AG20443 (cell line): ENCODE measurements around the gene COL5A3.
"Not testable (repeated sequence)": the region's sequence is repeated elsewhere in the genome, so short reads cannot be mapped to it uniquely, and the experiment has no call there.

ENCODE experiments used
- DNase-seq: peaks from one replicate; pipeline ENCODE4 v3.0.0; 2012; ENCODE audit warnings: low spot score, mixed read lengths

COL5A3 gene

DNA sequence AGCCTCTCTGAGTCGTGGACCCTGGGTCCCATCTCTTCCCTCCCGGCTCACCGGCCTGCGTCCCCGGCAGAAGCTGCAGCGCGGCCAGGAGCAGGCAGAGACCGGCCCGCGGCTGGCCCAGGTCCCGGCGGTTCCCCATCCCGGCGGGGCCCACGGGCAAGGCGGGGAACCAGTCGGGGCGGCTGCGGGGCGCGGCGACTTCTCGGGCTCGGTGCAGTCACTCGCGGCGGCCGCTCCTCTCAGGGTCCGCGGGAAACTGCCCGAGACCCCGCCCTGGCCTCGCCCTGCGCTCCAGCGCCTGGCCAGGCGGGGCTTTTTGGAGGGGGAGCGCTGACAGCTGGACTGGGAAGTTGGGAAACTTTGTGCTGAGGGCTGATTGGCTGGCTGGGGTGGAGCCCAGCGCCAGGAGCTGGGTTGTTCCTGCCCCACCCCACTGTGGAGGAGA is at the start of gene COL5A3:
TSS of gene COL5A3 (minus strand) at position 258 of the 445 bp plus-strand sequence. CDS start at position 139, 119 bp downstream.
- peak; percentile 93 for DNase-seq

DNA sequence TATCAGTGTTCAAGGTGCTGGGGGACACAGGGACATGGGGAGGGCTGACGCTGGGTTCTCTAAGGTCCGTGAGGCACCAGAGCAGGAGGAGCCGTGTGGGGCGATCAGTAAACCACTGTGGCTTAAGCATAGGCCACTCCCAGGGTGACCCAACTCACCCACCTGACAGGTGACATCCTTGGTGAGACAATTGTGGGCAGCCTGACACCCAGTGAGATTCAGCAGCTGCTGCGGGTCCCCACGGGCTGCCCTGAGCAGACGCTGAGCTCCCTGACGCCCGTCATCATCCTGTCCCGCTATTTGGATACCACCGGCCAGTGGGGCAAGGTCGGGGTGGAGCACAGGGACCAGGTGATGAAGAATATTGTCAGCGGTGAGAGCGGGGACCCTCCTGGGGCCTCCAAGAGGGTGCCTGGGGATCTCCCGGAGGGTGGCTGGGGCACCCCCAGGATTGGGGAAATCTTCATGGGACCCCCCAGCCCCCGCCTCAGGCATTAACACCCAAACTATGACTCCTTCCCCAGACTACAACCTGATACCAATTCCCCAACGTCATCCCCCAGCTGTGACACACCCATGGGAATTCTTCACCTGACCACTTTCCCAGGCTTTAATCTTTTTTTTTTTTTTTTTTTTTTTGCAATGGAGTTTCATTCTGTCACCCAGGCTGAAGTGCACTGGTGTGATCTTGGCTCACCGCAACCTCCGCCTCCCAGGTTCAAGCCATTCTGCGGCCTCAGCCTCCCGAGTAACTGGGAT is 42.5 kb upstream of the COL5A3 start:
- no peak for DNase-seq

DNA sequence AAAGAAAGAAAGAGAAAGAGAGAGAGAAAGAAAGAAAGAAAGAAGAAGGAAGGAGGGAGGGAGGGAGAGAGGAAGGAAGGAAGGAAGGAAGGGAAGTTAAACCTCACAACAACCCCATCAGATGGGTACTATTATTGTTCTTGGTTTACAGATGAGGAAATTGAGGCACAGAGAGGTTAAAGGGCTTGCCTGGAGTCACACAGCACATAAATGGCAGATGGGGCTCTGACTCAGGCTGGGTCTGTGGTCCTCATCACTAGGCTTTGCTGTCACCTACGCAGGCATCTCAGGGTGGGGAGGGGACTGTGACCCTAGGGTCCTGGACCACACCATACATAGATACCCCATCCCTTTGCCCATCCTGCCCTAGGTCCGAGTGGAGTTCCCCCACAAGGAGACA is 39.3 kb upstream of the COL5A3 start:
- DNase-seq: no peak

DNA sequence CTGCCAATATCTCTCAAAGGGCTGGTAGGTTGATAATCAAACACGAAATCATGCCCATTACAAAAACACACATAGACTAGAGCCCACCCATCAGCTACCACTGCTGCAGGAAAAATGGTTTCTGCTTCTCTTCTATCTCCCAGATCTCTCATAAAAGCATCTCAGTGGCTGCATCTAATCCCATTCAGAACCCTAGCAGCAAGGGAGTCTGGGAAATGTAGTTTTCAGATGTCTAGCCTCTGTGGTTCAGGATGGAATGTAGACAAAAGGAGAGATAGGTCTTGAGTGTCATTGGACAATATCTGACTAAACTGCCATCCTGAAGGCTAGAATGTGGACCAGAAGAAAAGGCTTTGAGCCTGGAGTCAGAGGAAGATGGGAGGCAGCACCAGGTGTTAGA is 35.1 kb upstream of the COL5A3 start:
- no peak for DNase-seq

DNA sequence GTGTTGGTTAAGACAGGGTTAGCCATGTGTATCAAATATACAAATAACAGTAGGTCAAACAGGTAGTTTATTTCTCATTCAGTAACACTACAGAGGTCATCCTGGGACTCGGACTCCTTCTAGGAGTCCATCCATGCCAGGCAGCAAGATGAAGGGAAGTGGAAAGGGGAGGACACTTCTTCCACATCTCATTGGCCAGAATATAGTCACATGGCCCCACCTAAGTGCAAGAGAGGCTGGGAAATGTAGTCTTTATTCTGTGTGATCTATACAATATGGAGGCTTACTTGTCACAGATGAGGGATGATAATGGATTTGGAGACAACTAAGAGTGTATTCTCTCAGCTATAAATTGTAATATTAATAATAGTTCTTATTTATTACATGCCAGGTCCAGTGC is 34.1 kb upstream of the COL5A3 start:
- DNase-seq: no peak

DNA sequence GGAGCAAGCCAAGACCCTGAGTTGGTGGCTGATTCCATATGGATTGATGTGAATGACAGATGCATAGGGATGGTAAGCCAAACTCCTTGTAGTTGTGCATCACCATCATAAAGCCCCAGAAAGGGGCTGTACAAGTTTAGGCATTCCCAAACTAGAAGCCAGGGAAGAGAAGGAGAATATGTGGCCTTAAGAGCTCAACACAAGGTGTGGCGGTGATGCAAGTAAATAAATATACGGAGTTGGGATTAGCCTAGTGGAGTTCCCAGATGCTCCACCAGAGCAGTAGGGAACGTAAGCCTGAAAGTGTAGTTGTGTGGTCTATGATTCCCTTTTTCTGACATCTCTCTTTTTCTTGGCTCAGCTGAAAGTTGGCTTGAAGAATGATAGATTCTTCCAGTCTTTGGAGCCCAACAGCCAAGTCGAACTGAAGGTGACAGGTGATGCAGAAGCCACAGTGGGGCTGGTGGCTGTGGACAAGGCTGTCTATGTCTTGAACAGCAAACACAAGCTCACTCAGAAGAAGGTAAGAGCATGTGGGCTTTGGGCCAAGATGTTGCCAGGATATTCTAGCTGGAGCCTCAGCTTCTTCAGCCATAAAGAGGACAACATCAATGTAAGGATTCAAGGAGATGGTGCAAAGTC is 33.1 kb upstream of the COL5A3 start:
- DNase-seq: no peak

DNA sequence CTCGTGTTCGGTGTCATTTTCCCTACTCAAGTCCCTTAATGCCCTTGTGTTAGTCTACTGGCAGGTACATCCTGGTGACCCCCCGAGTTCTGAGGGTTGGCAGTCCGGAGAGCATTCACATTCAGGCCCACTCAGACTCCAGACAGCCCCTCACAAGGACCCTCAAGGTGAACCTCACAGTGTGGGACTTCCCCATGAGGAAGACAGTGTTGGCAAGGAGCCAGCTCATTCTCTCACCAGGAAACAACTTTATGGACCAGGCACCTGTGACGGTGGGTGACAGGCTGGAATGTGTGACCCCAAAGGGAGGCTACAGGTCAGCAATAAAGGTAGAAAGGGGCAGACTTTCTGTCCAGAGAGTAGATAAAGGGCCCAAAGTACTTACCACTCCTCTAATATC is 27.5 kb upstream of the COL5A3 start:
- DNase-seq: no peak

DNA sequence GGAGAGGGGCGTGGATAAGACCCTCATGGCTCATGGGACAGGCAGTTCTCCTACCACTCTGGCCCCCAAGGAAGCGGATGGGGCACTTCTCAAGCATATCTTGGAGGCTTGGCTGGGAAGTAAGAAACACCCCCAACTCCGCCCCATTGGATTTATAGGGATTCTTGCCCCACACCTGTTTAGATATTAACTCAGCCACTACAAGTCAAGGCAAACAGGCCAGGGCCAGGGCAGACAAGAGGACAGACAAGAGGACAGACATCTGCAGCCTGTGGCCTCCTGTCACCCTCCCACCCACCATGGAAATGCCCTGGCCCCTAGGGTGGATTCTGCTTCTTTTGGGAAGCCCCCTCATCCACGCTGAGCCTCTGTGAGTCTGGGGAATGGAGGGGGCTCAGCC is 27.1 kb upstream of the COL5A3 start:
- DNase-seq: no peak

DNA sequence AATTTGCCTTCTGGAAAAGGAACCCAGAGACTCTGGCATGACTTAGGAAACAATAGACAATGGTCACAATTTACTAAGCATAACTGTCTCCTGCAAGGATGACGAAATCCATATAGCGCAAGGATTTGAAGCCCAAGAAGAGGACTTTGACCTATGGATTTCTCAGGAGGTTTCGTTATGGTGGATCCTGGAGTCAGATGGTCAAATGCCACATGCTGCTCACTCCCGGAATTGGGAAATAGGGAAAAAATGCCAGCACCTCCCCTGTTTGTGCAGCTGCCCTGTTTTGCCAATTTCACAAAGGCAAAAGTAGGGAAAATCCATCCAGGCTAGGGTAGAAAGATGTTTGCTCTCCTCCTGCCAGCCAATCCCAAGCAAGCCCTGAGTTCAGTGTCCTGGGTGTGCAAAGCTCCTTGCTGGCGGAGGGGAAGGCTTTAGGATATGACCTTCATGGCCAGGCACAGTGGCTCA is 26.3 kb upstream of the COL5A3 start:
- DNase-seq: no peak

DNA sequence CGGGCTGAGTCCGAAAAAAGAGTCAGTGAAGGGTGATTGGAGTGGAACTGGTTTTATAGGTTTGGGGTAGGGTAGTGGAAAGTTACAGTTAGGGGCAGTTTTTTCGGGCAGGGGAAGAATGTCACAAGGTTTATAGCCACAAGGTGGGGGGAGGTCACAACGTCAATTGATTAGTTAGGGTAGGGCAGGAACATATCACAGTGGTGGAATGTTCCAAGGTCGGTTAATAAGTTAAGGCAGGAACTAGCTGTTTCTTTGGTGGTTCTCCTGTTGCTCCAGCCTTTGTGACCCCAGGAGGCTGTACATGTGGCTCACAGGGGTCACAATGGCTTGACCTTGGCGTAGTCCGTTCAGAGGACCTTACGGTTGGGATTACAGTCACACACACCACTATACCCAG is 23.3 kb upstream of the COL5A3 start:
- DNase-seq: no peak

DNA sequence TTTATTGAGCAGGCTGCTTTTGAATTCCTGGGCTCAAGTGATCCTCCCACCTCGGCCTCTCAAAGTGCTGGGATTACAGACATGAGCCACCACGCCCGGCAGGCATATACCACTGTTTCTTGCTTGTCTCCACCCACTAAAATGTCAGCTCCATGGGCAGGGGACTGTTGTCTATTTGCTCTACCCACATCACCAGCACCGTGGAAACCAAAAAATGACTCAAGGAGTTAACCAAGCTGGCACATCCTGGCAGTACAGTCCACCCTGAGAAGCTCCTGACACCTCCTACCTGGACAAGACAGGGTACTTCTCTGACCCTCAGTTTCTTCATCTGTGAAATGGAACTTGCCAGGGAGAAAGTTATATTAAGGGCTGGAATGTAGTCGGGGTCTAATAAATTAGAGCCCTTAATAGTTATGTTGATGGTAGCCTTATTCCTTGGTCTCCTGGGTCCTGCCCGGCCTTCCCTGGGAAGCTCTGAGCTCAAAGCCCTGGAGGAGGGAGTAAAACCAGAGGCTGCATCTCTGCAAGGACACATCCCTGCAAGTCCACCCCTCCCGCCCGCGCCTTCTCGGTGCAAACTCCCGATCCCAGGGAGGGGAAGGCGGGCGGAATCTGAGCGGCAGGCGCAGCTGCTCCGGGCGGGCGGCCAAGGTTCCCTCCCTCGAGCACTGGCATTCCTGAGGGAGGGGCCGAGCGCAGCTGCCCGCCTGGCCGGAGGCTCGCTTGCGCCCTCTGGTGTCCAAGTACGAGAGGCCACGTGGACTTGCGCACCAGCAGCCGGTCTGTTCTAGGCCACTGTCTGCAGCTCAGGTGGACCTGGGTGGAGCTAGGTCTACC is 17.1 kb upstream of the COL5A3 start:
- peak; percentile 99 for DNase-seq

DNA sequence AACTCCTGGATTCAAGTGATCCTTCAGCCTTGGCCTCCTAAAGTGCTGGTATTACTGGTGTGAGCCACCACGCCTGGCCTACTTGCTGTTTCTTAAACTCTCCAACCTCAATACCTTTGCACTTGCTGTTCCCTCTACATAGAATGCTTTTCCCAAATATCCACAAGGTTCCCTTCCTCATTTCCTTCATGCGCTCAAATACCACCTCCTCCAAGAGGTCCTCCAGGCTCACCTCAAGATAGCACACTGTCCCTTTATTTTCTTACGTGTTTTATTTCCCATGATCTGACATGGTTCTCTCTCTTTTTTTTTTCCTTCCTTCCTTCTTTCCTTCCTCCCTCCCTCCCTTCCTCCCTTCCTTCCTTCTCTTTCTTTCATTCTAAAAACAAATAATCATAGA is 16.4 kb upstream of the COL5A3 start:
- no peak for DNase-seq

DNA sequence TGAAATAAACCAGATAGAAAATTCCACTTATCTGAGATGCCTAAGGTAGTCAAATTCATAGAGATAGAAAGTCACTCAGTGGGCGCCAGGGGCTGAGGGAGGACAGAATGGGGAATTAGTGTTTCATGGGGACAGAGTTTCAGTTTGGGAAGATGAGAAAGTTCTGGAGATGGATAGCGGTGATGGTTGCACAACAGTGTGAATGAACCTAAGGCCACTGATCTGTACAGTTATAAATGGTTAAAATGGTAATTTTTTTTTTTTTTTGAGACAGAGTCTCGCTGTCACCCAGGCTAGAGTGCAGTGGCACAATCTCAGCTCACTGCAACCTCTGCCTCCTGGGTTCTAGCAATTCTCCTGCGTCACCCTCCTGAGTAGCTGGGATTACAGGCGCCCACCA is 12.8 kb upstream of the COL5A3 start:
- DNase-seq: not testable (repeated sequence)

DNA sequence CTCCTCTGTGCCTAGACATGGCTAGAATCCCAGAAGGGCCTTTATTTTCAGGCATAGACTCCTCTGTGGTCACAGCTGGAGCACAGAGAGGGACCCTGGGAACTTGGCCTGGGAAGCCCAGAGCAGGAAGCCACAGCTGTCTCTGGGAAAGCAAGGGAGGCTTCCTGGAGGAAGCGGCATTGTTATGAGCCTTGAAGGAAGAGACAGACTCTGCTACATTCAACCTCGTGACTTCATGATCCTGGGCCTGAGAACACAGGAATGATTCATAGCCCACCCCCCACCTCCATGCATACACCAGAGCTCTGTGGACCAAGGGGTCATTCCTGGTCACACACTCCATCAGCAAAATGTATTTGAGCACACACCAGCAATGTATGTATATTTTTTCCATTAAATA is 11.6 kb upstream of the COL5A3 start:
- DNase-seq: no peak

DNA sequence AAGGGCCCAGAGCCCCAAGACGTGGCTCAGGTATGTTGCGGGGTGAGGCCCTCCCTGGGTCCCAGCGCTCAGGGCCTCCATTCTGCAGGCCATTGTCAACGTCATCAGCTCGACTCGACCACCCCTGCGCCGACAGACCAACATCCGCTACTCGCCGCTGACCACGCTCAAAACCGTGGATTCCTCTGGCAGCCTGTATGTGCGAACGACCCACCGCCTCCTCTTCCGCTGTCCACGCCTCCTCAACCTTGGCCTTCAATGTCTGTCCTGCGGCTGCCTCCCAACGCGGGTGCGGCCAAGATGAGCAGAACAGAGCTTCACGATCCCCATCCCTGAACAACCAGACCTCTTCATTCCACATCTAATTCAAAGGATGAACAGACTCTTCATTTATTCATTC is 11.1 kb upstream of the COL5A3 start:
- no peak for DNase-seq

DNA sequence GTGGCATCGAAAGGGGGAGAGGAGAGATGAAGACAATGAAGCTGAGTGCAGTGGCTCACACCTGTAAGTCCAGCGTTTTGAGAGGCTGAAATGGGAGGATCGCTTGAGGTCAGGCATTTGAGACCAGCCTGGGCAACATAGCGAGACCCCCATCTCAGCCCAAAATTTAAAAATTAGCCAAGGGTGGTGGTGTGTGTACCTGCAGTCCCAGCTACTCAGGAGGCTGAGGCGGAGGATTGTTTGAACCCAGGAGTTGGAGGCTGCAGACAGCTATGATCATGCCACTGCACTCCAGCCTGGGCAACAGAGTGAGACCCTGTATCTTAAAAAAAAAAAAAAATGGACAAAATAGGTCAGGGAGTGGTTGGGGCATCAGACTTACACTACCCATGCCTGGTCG is 10.5 kb upstream of the COL5A3 start:
- DNase-seq: no peak

DNA sequence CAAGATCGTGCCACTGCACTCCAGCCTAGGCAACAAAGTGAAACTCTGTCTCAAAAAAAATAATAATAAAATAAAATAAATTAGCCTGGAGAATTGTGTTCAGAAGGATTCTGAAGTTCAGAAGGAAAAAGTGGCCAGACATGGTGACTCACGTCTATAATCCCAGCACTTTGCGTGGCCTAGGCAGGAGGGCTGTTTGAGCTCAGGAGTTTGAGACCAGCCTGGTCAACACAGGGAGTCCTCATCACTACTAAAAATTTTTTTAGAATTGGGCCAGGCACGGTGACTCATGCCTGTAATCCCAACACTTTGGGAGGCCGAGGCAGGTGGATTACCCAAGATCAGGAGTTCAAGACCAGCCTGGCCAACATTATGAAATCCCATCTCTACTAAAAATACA is 8.9 kb upstream of the COL5A3 start:
- no peak for DNase-seq

DNA sequence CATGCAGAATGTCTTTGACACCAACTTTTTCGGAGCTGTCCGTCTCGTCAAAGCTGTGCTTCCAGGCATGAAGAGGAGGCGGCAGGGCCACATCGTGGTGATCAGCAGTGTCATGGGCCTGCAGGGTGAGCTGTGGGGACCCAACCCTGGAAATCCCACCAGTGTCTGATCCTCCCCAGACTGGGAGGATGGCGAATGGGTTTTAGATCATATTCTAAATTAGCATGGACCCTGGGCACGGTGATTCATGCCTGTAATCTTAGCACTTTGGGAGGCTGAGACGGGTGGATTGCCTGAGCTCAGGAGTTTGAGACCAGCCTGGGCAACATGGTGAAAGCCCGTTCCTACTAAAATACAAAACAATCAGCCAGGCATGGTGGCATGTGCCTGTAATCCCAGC is 8.5 kb upstream of the COL5A3 start:
- DNase-seq: no peak

DNA sequence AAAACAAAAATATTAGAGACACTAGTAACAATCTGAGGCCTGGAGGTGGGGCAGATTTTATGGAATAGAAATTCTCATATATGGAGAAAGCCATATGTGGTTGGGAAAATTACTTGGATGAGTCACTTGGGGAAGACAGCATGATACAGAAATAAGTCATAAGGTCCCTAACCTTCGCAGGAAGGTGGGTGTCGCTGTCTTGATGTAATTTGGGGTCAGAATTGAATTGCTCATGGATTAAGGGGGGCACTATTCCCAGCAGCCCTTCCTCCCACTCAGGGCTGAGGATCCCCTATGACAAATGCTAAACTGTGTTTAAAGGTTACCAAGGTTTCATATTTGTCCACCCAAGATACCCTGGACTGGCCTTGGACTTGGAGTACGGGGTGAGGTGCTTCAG is 8.0 kb upstream of the COL5A3 start:
- no peak for DNase-seq

DNA sequence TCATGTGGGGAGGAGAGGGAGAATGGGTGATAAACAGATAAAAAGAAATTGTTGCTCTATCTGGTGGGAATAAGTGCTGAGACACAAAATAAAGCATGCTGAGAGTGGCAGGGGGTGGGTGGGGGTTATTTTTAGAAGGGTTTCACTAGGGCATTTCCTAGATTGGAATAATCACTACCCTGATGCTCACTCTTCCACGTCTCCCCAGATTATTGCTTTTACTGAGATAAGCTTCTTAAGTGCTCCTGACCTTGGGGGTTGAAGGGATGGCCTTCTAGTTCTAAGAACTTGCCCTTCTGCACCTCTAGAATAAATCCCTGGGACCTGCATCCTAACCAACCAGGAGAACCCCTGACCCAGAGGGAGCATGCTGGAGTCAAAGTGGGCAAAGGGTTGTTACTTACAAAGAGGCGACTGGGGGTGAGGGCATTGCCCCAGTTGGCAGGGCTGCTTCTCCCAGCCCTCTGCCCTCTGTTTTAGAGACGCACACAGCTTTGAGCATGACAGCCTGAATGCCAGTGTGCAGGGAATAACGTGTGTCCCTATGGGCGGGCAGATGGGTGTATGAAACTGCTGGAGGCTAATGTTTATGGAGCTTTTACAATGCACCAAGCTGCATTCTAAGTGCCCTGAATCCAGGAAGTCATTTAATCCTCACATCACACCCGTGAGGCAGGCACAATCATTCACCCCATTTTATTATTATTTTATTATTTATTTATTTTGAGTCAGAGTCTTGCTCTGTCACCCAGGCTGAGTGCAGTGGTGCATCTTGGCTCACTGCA is 3.7 kb upstream of the COL5A3 start:
- DNase-seq: no peak

DNA sequence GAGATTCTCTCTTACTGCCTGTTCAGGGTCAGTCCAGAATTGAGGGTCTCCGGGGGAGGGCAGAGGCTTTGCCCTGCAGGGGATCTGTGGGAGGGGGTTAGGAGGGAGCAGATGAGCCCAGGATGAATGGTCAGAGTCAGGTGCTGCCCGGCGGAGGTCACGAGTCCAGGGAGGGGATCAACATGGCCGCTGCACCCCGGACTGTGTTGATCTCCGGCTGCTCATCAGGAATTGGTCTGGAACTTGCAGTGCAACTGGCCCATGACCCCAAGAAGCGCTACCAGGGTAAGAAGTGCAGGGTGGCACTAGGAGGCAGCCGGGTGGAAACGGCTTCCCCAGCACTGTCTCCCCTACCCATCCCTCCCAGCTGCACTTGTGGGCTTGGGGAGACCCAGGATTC is 3.0 kb upstream of the COL5A3 start, which contains the start of gene RDH8:
TSS of gene RDH8 (plus strand) at position 168 of the 400 bp plus-strand sequence. CDS start at position 183, 15 bp downstream.
- DNase-seq: no peak

DNA sequence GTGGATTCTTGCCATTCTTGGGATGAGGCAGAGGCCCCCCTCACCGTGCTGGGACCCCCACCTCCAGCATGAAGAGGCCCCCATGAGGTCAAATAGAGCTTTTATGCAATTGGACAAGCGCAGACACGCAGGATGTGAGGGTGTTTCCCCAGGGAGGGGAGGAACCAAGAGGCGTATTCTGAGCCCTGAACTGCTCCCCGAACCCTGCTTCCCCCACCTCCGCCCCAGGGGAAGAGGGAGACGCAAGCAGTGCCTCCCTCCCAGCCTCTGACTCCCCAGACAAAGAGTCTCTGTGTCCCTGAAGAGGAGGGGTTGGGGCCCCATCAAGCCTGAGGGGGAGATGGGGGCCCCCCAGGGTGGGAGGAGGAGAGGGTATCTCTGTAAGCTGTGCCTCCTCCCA is 1.7 kb upstream of the COL5A3 start:
- no peak for DNase-seq
